WTC11 (cell line): Measurements from ENCODE around the gene KDM1A. TPM values are rescaled to one million over a fixed set of nuclear protein-coding genes. Genes with fewer than 3 reads are reported as not detected.

Experiments
- ATAC-seq: fragments of 200-7000 bp; cut with Tn5 transposase; 2 replicates; pipeline ENCODE4 v1.10.0; 2021; ENCODE audit warnings: mild to moderate bottlenecking, moderate library complexity
- CTCF ChIA-PET: fragments of 300-600 bp; sonication (Branson Sonifier 250); formaldehyde crosslinking; loops from one replicate; lab custom pipeline; 2021; ENCODE audit warnings: antibody characterized with exemption; lab: Charles Lee
- POLR2A ChIA-PET: fragments of 350-600 bp; sonication (Branson Sonifier 250); formaldehyde crosslinking; loops from one replicate; lab custom pipeline; 2021; ENCODE audit warnings: antibody characterized with exemption; lab: Charles Lee
- DNase-seq: peaks from one replicate; pipeline ENCODE4 v3.0.0; 2021; ENCODE audit warnings: low spot score
- H3K27ac Mint-ChIP-seq: 2 replicates; pipeline ENCODE4 v1.8.0; 2021; ENCODE audit warnings: mixed read lengths
- H3K27me3 Mint-ChIP-seq: 2 replicates; pipeline ENCODE4 v1.8.0; 2021; ENCODE audit warnings: low read depth, mild to moderate bottlenecking, moderate library complexity, mixed read lengths
- H3K36me3 Mint-ChIP-seq: 2 replicates; pipeline ENCODE4 v1.8.0; 2021; ENCODE audit warnings: mixed read lengths
- H3K4me1 Mint-ChIP-seq: 2 replicates; pipeline ENCODE4 v1.8.0; 2022; ENCODE audit warnings: mixed read lengths
- H3K4me3 Mint-ChIP-seq: 2 replicates; pipeline ENCODE4 v1.8.0; 2021; ENCODE audit warnings: mild to moderate bottlenecking, moderate library complexity, mixed read lengths
- H3K9me3 Mint-ChIP-seq: 2 replicates; pipeline ENCODE4 v1.8.0; 2021; ENCODE audit warnings: mixed read lengths
- AR ChIP-seq: fragments of 250-450 bp; sonication (Bioruptor Pico); IDR thresholded peaks from 2 replicates; pipeline ENCODE4 v1.9.0; 2021; ENCODE audit warnings: mild to moderate bottlenecking
- ATF1 ChIP-seq: sonication (generic); formaldehyde crosslinking; IDR thresholded peaks from 2 replicates; pipeline ENCODE4 v1.8.1; 2023; ENCODE audit warnings: mild to moderate bottlenecking, moderate library complexity, missing genetic modification reagents
- ATF2 ChIP-seq: sonication (generic); formaldehyde crosslinking; IDR thresholded peaks from 2 replicates; pipeline ENCODE4 v1.8.1; 2022; ENCODE audit warnings: low read depth, missing genetic modification reagents, borderline replicate concordance
- CDX4 ChIP-seq: fragments of 250-450 bp; sonication (Bioruptor Pico); IDR thresholded peaks from 2 replicates; pipeline ENCODE4 v1.9.0; 2021; ENCODE audit warnings: moderate library complexity, mild to moderate bottlenecking, inconsistent platforms, borderline replicate concordance
- ETV6 ChIP-seq: sonication (generic); formaldehyde crosslinking; IDR thresholded peaks from 2 replicates; pipeline ENCODE4 v1.8.1; 2022; ENCODE audit warnings: mild to moderate bottlenecking, missing genetic modification reagents
- FOXP1 ChIP-seq: sonication (generic); formaldehyde crosslinking; IDR thresholded peaks from 2 replicates; pipeline ENCODE4 v1.8.0; 2022; ENCODE audit warnings: missing genetic modification reagents, mild to moderate bottlenecking, moderate library complexity, borderline replicate concordance
- FOXP4 ChIP-seq: sonication (generic); formaldehyde crosslinking; IDR thresholded peaks from 2 replicates; pipeline ENCODE4 v1.8.0; 2022; ENCODE audit warnings: mild to moderate bottlenecking, missing genetic modification reagents
- HMGA2 ChIP-seq: fragments of 250-450 bp; sonication (Bioruptor Pico); IDR thresholded peaks from 2 replicates; pipeline ENCODE4 v1.4.0; 2021; ENCODE audit warnings: mild to moderate bottlenecking, moderate library complexity
- IRF2 ChIP-seq: sonication (generic); formaldehyde crosslinking; IDR thresholded peaks from 2 replicates; pipeline ENCODE4 v1.8.0; 2022; ENCODE audit warnings: low read depth, missing genetic modification reagents, borderline replicate concordance
- JAZF1 ChIP-seq: fragments of 250-450 bp; sonication (Bioruptor Pico); IDR thresholded peaks from 2 replicates; pipeline ENCODE4 v1.9.0; 2021; ENCODE audit warnings: moderate library complexity, mild to moderate bottlenecking, inconsistent platforms
- JUN ChIP-seq: sonication (generic); formaldehyde crosslinking; IDR thresholded peaks from 2 replicates; pipeline ENCODE4 v1.8.0; 2023; ENCODE audit warnings: mild to moderate bottlenecking, missing genetic modification reagents
- MLX ChIP-seq: sonication (generic); formaldehyde crosslinking; IDR thresholded peaks from 2 replicates; pipeline ENCODE4 v1.8.1; 2023; ENCODE audit warnings: mild to moderate bottlenecking, missing genetic modification reagents, moderate library complexity
- NR3C1 ChIP-seq: sonication (generic); formaldehyde crosslinking; conservative IDR thresholded peaks from 2 replicates; pipeline ENCODE4 v1.8.1; 2023; ENCODE audit warnings: low read depth, mild to moderate bottlenecking, missing genetic modification reagents
- PRDM15 ChIP-seq: sonication (generic); formaldehyde crosslinking; IDR thresholded peaks from 2 replicates; pipeline ENCODE4 v1.8.0; 2022; ENCODE audit warnings: missing genetic modification reagents
- STAT6 ChIP-seq: sonication (generic); formaldehyde crosslinking; conservative IDR thresholded peaks from 2 replicates; pipeline ENCODE4 v1.8.1; 2023; ENCODE audit warnings: mild to moderate bottlenecking, low read depth, missing genetic modification reagents, moderate library complexity
- ZNF232 ChIP-seq: sonication (generic); formaldehyde crosslinking; IDR thresholded peaks from 2 replicates; pipeline ENCODE4 v1.8.0; 2022; ENCODE audit warnings: mild to moderate bottlenecking, missing genetic modification reagents
- ZNF317 ChIP-seq: sonication (generic); formaldehyde crosslinking; IDR thresholded peaks from 2 replicates; pipeline ENCODE4 v1.8.1; 2023; ENCODE audit warnings: low read depth, mild to moderate bottlenecking, moderate library complexity, missing genetic modification reagents, borderline replicate concordance
- ZNF671 ChIP-seq: fragments of 250-450 bp; sonication (Bioruptor Pico); IDR thresholded peaks from 2 replicates; pipeline ENCODE4 v1.8.0; 2021; ENCODE audit warnings: mild to moderate bottlenecking
- total RNA-seq: library from RNA; stranded (reverse); gene quantifications from 3 replicates; pipeline ENCODE4 v1.2.3, GENCODE V29; 2021

KDM1A gene
- total RNA-seq, 1 experiment from 2014 or later, result 226 TPM

- TF ChIP-seq FOXP4 (CRISPR knock-in tag) (no peak), ZNF671 (CRISPR knock-in tag) (no peak), PRDM15 (CRISPR knock-in tag) (no peak), HMGA2 (CRISPR knock-in tag) (no peak), ATF2 (CRISPR knock-in tag) (no peak), ETV6 (CRISPR knock-in tag) (no peak)
- TF ChIP-seq, all 79 proteins: peak for 0
Measured at GRCh38 chr1:22971611-22972405, 47.5 kb upstream of the KDM1A start (continued).

- CTCF ChIA-PET, result interaction anchor here (0.6 to 3.2 kb wide), 4 partner anchors 9 to 212 kb away, joined by 3 to 13 read pairs (median 10); no protein-coding TSS in a partner anchor
- peaks cover 17% of the 10 kb centered on the region for H3K27me3 Mint-ChIP-seq
- DNase-seq (no peak), ATAC-seq (no peak)
- no peak within 1 kb of the TSS for H3K27ac Mint-ChIP-seq
- peaks cover 4% of the 10 kb centered on the region; the same call in 1 of the 2 replicates for H3K9me3 Mint-ChIP-seq
- peaks cover 17% of the 10 kb centered on the region for H3K4me1 Mint-ChIP-seq
- H3K36me3 Mint-ChIP-seq, result no peaks in the 10 kb centered on the region
- TF ChIP-seq MLX (CRISPR knock-in tag) (no peak), STAT6 (CRISPR knock-in tag) (no peak), ZNF317 (no peak), NR3C1 (no peak), ATF1 (no peak), CDX4 (CRISPR knock-in tag) (no peak), AR (CRISPR knock-in tag) (no peak), JUN (CRISPR knock-in tag) (no peak), HMGA2 (CRISPR knock-in tag) (no peak), FOXP1 (CRISPR knock-in tag) (no peak), JAZF1 (CRISPR knock-in tag) (no peak), ZNF232 (CRISPR knock-in tag) (no peak), ATF2 (CRISPR knock-in tag) (no peak), IRF2 (no peak)
- no peak within 1 kb of the TSS for H3K4me3 Mint-ChIP-seq
- POLR2A ChIA-PET, result no interaction called here
Measured at GRCh38 chr1:22972760-22973159, 46.5 kb upstream of the KDM1A start, which contains the start of gene LACTBL1. TSS of gene LACTBL1 (minus strand) at chr1:22972866. CDS start at chr1:22972316, 550 bp downstream.
